WTC11 (cell line): ENCODE results near the gene LY9. TPM values are rescaled to one million over a fixed set of nuclear protein-coding genes. Genes with fewer than 3 reads are reported as not detected.

ENCODE experiments used
- ATAC-seq: fragments of 200-7000 bp; cut with Tn5 transposase; 2 replicates; pipeline ENCODE4 v1.10.0; 2021; ENCODE audit warnings: mild to moderate bottlenecking, moderate library complexity
- CTCF ChIA-PET: fragments of 300-600 bp; sonication (Branson Sonifier 250); formaldehyde crosslinking; loops from one replicate; lab custom pipeline; 2021; ENCODE audit warnings: antibody characterized with exemption; lab: Charles Lee
- POLR2A ChIA-PET: fragments of 350-600 bp; sonication (Branson Sonifier 250); formaldehyde crosslinking; loops from one replicate; lab custom pipeline; 2021; ENCODE audit warnings: antibody characterized with exemption; lab: Charles Lee
- DNase-seq: peaks from one replicate; pipeline ENCODE4 v3.0.0; 2021; ENCODE audit warnings: low spot score
- H3K27ac Mint-ChIP-seq: 2 replicates; pipeline ENCODE4 v1.8.0; 2021; ENCODE audit warnings: mixed read lengths
- H3K27me3 Mint-ChIP-seq: 2 replicates; pipeline ENCODE4 v1.8.0; 2021; ENCODE audit warnings: low read depth, mild to moderate bottlenecking, moderate library complexity, mixed read lengths
- H3K36me3 Mint-ChIP-seq: 2 replicates; pipeline ENCODE4 v1.8.0; 2021; ENCODE audit warnings: mixed read lengths
- H3K4me1 Mint-ChIP-seq: 2 replicates; pipeline ENCODE4 v1.8.0; 2022; ENCODE audit warnings: mixed read lengths
- H3K4me3 Mint-ChIP-seq: 2 replicates; pipeline ENCODE4 v1.8.0; 2021; ENCODE audit warnings: mild to moderate bottlenecking, moderate library complexity, mixed read lengths
- H3K9me3 Mint-ChIP-seq: 2 replicates; pipeline ENCODE4 v1.8.0; 2021; ENCODE audit warnings: mixed read lengths
- CREM ChIP-seq: sonication (generic); formaldehyde crosslinking; IDR thresholded peaks from 2 replicates; pipeline ENCODE4 v1.8.1; 2022; ENCODE audit warnings: mild to moderate bottlenecking, missing genetic modification reagents, moderate library complexity
- EMX1 ChIP-seq: fragments of 250-450 bp; sonication (Bioruptor Pico); IDR thresholded peaks from 2 replicates; pipeline ENCODE4 v1.8.0; 2021; ENCODE audit warnings: mild to moderate bottlenecking
- JUN ChIP-seq: sonication (generic); formaldehyde crosslinking; IDR thresholded peaks from 2 replicates; pipeline ENCODE4 v1.8.0; 2023; ENCODE audit warnings: mild to moderate bottlenecking, missing genetic modification reagents
- MXD4 ChIP-seq: fragments of 250-450 bp; sonication (Bioruptor Pico); IDR thresholded peaks from 2 replicates; pipeline ENCODE4 v1.8.0; 2021; ENCODE audit warnings: mild to moderate bottlenecking, moderate library complexity, borderline replicate concordance
- MYBL2 ChIP-seq: sonication (generic); formaldehyde crosslinking; IDR thresholded peaks from 2 replicates; pipeline ENCODE4 v1.8.1; 2023; ENCODE audit warnings: mild to moderate bottlenecking, moderate library complexity, missing genetic modification reagents
- NFYB ChIP-seq: sonication (generic); formaldehyde crosslinking; conservative IDR thresholded peaks from 2 replicates; pipeline ENCODE4 v1.8.0; 2022; ENCODE audit warnings: low read depth, missing genetic modification reagents
- OVOL2 ChIP-seq: fragments of 250-450 bp; sonication (Bioruptor Pico); IDR thresholded peaks from 2 replicates; pipeline ENCODE4 v1.9.0; 2021; ENCODE audit warnings: mild to moderate bottlenecking, borderline replicate concordance
- SMAD4 ChIP-seq: sonication (generic); formaldehyde crosslinking; IDR thresholded peaks from 2 replicates; pipeline ENCODE4 v1.8.0; 2022; ENCODE audit warnings: mild to moderate bottlenecking, missing genetic modification reagents
- SOX15 ChIP-seq: fragments of 250-450 bp; sonication (Bioruptor Pico); IDR thresholded peaks from 2 replicates; pipeline ENCODE4 v1.9.0; 2021; ENCODE audit warnings: mild to moderate bottlenecking
- TP53 ChIP-seq: sonication (generic); formaldehyde crosslinking; IDR thresholded peaks from 2 replicates; pipeline ENCODE4 v1.8.1; 2023; ENCODE audit warnings: mild to moderate bottlenecking, missing genetic modification reagents
- ZBTB21 ChIP-seq: sonication (generic); formaldehyde crosslinking; IDR thresholded peaks from 2 replicates; pipeline ENCODE4 v1.8.1; 2023; ENCODE audit warnings: mild to moderate bottlenecking, missing genetic modification reagents, borderline replicate concordance
- ZMAT4 ChIP-seq: fragments of 250-450 bp; sonication (Bioruptor Pico); IDR thresholded peaks from 2 replicates; pipeline ENCODE4 v1.9.0; 2021; ENCODE audit warnings: mild to moderate bottlenecking
- ZNF219 ChIP-seq: sonication (generic); formaldehyde crosslinking; IDR thresholded peaks from 2 replicates; pipeline ENCODE4 v1.8.0; 2023; ENCODE audit warnings: missing genetic modification reagents, mild to moderate bottlenecking, borderline replicate concordance
- ZNF396 ChIP-seq: fragments of 250-450 bp; sonication (Bioruptor Pico); IDR thresholded peaks from 2 replicates; pipeline ENCODE4 v1.8.0; 2021; ENCODE audit warnings: mild to moderate bottlenecking, moderate library complexity, borderline replicate concordance
- ZNF423 ChIP-seq: fragments of 250-450 bp; sonication (Bioruptor Pico); IDR thresholded peaks from 2 replicates; pipeline ENCODE4 v2.1.2; 2022; ENCODE audit warnings: mild to moderate bottlenecking, moderate library complexity
- total RNA-seq: library from RNA; stranded (reverse); gene quantifications from 3 replicates; pipeline ENCODE4 v1.2.3, GENCODE V29; 2021
- TF ChIP-seq, protein P1 (sequence below): sonication (generic); formaldehyde crosslinking; IDR thresholded peaks from 2 replicates; pipeline ENCODE4 v1.8.1; 2023; ENCODE audit warnings: mild to moderate bottlenecking, missing genetic modification reagents, moderate library complexity
- TF ChIP-seq, protein P2 (sequence below): sonication (generic); formaldehyde crosslinking; IDR thresholded peaks from 2 replicates; pipeline ENCODE4 v1.8.0; 2022; ENCODE audit warnings: mild to moderate bottlenecking, missing genetic modification reagents
- TF ChIP-seq, protein P3 (sequence below): fragments of 200-600 bp; IDR thresholded peaks from 2 replicates; pipeline ENCODE4 v1.8.0; 2022; ENCODE audit warnings: antibody characterized with exemption
- TF ChIP-seq, protein P4 (sequence below): sonication (generic); formaldehyde crosslinking; IDR thresholded peaks from 2 replicates; pipeline ENCODE4 v1.8.0; 2022; ENCODE audit warnings: missing genetic modification reagents
- TF ChIP-seq, protein P5 (sequence below): sonication (generic); formaldehyde crosslinking; IDR thresholded peaks from 2 replicates; pipeline ENCODE4 v1.8.1; 2023; ENCODE audit warnings: mild to moderate bottlenecking, missing genetic modification reagents, borderline replicate concordance

Gene LY9
- total RNA-seq, 1 experiment from 2014 or later = not detected

DNA sequence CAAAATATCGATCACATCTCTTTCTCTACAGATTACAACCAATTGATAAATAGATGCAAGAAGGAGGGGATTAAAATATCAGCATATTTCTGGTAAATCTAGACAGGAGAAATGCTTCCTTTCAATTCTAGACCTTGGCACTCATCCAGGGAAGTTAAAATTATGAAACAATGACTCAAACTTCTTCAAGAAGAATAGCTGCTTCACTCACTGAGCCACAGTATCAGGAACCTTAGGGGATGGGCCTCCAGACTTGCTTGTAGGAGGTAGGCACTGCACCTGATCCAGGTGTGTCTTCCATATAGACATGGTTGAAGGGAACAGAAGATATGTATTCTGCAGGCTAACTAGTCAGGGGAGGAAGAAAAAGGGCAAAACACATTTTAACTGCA, 47.1 kb upstream of the LY9 start:
- no peak for ATAC-seq
- TF ChIP-seq OVOL2 (no peak), TP53 (CRISPR knock-in tag) (no peak), ZBTB21 (CRISPR knock-in tag) (no peak), JUN (CRISPR knock-in tag) (no peak), ZMAT4 (CRISPR knock-in tag) (no peak), SMAD4 (CRISPR knock-in tag) (no peak), ZNF396 (CRISPR knock-in tag) (no peak), CREM (no peak), ZNF423 (no peak), MXD4 (no peak)
- TF ChIP-seq, protein P1, sequence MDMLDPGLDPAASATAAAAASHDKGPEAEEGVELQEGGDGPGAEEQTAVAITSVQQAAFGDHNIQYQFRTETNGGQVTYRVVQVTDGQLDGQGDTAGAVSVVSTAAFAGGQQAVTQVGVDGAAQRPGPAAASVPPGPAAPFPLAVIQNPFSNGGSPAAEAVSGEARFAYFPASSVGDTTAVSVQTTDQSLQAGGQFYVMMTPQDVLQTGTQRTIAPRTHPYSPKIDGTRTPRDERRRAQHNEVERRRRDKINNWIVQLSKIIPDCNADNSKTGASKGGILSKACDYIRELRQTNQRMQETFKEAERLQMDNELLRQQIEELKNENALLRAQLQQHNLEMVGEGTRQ (CRISPR knock-in tag) = no peak
- TF ChIP-seq, protein P2, sequence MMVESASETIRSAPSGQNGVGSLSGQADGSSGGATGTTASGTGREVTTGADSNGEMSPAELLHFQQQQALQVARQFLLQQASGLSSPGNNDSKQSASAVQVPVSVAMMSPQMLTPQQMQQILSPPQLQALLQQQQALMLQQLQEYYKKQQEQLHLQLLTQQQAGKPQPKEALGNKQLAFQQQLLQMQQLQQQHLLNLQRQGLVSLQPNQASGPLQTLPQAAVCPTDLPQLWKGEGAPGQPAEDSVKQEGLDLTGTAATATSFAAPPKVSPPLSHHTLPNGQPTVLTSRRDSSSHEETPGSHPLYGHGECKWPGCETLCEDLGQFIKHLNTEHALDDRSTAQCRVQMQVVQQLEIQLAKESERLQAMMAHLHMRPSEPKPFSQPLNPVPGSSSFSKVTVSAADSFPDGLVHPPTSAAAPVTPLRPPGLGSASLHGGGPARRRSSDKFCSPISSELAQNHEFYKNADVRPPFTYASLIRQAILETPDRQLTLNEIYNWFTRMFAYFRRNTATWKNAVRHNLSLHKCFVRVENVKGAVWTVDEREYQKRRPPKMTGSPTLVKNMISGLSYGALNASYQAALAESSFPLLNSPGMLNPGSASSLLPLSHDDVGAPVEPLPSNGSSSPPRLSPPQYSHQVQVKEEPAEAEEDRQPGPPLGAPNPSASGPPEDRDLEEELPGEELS (CRISPR knock-in tag) = no peak
- TF ChIP-seq, protein P3, sequence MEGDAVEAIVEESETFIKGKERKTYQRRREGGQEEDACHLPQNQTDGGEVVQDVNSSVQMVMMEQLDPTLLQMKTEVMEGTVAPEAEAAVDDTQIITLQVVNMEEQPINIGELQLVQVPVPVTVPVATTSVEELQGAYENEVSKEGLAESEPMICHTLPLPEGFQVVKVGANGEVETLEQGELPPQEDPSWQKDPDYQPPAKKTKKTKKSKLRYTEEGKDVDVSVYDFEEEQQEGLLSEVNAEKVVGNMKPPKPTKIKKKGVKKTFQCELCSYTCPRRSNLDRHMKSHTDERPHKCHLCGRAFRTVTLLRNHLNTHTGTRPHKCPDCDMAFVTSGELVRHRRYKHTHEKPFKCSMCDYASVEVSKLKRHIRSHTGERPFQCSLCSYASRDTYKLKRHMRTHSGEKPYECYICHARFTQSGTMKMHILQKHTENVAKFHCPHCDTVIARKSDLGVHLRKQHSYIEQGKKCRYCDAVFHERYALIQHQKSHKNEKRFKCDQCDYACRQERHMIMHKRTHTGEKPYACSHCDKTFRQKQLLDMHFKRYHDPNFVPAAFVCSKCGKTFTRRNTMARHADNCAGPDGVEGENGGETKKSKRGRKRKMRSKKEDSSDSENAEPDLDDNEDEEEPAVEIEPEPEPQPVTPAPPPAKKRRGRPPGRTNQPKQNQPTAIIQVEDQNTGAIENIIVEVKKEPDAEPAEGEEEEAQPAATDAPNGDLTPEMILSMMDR = no peak
- no peaks in the 10 kb centered on the region for H3K9me3 Mint-ChIP-seq
- no peak overlapping the region for H3K4me3 Mint-ChIP-seq
- H3K27ac Mint-ChIP-seq = no peak overlapping the region
- no peaks in the 10 kb centered on the region for H3K36me3 Mint-ChIP-seq
- H3K27me3 Mint-ChIP-seq = peaks cover 16% of the 10 kb centered on the region
- ChIA-PET POLR2A (no interaction called here), CTCF (interaction anchor here (0.8 to 2.7 kb wide), 10 partner anchors 19 to 144 kb away, joined by 3 to 20 read pairs (median 4); no protein-coding TSS in a partner anchor)
- H3K4me1 Mint-ChIP-seq = peaks cover 35% of the 10 kb centered on the region
- DNase-seq = no peak

- TF ChIP-seq ZNF423 = no peak
- ATAC-seq = no peak
- Mint-ChIP-seq H3K4me3 (no peak overlapping the region), H3K27me3 (peaks cover 16% of the 10 kb centered on the region), H3K4me1 (peaks cover 24% of the 10 kb centered on the region), H3K27ac (no peak overlapping the region), H3K9me3 (no peaks in the 10 kb centered on the region), H3K36me3 (no peaks in the 10 kb centered on the region)
- POLR2A ChIA-PET = no interaction called here
- DNase-seq = no peak
- CTCF ChIA-PET = interaction anchor here (1.4 kb wide), 1 partner anchor 17 kb away, joined by 5 read pairs; no protein-coding TSS in a partner anchor
These were observed 45.4 kb upstream of the LY9 start for GRCh38 chr1:160750608-160751007.

DNA sequence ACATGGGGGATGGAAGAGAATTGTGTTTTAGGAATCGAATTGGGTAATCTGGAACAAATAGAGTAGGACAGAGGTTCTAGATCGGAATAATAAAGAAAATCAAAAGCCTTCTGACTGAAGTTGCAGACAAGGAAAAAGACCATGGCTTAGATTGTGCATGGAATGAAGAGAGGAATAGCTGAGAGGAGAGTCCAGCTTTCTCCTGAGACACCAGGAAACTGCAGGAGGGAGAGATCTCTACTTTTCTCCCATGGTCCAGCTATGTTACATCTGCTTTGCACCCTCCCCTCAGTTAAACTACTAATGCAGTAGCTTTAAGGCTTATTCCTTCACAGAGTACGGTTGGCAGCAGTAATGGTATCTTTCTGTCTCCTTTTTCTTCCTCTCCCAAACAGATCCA, 43.6 kb upstream of the LY9 start:
- H3K9me3 Mint-ChIP-seq = no peaks in the 10 kb centered on the region
- peaks cover 9% of the 10 kb centered on the region for H3K4me1 Mint-ChIP-seq
- ChIA-PET POLR2A (no interaction called here), CTCF (interaction anchor here (1.3 kb wide), 1 partner anchor 25 kb away, joined by 7 read pairs; no protein-coding TSS in a partner anchor)
- ATAC-seq = no peak
- H3K4me3 Mint-ChIP-seq = no peak overlapping the region
- DNase-seq = no peak
- no peak overlapping the region for H3K27ac Mint-ChIP-seq
- no peaks in the 10 kb centered on the region for H3K36me3 Mint-ChIP-seq
- peaks cover 16% of the 10 kb centered on the region for H3K27me3 Mint-ChIP-seq
- TF ChIP-seq NFYB (no peak), ZNF219 (no peak), MYBL2 (CRISPR knock-in tag) (no peak), SOX15 (CRISPR knock-in tag) (no peak), EMX1 (CRISPR knock-in tag) (no peak), ZNF396 (CRISPR knock-in tag) (no peak)
- TF ChIP-seq, protein P4, sequence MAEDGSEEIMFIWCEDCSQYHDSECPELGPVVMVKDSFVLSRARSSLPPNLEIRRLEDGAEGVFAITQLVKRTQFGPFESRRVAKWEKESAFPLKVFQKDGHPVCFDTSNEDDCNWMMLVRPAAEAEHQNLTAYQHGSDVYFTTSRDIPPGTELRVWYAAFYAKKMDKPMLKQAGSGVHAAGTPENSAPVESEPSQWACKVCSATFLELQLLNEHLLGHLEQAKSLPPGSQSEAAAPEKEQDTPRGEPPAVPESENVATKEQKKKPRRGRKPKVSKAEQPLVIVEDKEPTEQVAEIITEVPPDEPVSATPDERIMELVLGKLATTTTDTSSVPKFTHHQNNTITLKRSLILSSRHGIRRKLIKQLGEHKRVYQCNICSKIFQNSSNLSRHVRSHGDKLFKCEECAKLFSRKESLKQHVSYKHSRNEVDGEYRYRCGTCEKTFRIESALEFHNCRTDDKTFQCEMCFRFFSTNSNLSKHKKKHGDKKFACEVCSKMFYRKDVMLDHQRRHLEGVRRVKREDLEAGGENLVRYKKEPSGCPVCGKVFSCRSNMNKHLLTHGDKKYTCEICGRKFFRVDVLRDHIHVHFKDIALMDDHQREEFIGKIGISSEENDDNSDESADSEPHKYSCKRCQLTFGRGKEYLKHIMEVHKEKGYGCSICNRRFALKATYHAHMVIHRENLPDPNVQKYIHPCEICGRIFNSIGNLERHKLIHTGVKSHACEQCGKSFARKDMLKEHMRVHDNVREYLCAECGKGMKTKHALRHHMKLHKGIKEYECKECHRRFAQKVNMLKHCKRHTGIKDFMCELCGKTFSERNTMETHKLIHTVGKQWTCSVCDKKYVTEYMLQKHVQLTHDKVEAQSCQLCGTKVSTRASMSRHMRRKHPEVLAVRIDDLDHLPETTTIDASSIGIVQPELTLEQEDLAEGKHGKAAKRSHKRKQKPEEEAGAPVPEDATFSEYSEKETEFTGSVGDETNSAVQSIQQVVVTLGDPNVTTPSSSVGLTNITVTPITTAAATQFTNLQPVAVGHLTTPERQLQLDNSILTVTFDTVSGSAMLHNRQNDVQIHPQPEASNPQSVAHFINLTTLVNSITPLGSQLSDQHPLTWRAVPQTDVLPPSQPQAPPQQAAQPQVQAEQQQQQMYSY (CRISPR knock-in tag) = no peak
- TF ChIP-seq, protein P5, sequence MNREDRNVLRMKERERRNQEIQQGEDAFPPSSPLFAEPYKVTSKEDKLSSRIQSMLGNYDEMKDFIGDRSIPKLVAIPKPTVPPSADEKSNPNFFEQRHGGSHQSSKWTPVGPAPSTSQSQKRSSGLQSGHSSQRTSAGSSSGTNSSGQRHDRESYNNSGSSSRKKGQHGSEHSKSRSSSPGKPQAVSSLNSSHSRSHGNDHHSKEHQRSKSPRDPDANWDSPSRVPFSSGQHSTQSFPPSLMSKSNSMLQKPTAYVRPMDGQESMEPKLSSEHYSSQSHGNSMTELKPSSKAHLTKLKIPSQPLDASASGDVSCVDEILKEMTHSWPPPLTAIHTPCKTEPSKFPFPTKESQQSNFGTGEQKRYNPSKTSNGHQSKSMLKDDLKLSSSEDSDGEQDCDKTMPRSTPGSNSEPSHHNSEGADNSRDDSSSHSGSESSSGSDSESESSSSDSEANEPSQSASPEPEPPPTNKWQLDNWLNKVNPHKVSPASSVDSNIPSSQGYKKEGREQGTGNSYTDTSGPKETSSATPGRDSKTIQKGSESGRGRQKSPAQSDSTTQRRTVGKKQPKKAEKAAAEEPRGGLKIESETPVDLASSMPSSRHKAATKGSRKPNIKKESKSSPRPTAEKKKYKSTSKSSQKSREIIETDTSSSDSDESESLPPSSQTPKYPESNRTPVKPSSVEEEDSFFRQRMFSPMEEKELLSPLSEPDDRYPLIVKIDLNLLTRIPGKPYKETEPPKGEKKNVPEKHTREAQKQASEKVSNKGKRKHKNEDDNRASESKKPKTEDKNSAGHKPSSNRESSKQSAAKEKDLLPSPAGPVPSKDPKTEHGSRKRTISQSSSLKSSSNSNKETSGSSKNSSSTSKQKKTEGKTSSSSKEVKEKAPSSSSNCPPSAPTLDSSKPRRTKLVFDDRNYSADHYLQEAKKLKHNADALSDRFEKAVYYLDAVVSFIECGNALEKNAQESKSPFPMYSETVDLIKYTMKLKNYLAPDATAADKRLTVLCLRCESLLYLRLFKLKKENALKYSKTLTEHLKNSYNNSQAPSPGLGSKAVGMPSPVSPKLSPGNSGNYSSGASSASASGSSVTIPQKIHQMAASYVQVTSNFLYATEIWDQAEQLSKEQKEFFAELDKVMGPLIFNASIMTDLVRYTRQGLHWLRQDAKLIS (CRISPR knock-in tag) = no peak
